Keratinocyte (primary cell): ENCODE data around the gene CCNK. TPM values are rescaled to one million over a fixed set of nuclear protein-coding genes. Genes with fewer than 3 reads are reported as not detected.

Source experiments
- DNase-seq: peaks from one replicate; pipeline ENCODE4 v3.0.0-alpha.2; 2011; ENCODE audit warnings: low read depth, missing footprints, low spot score
- FAIRE-seq: peaks from 2 replicates; lab custom pipeline; 2011; peaks lifted over from hg19 to GRCh38; lab: Jason Lieb, UNC
- H2AFZ ChIP-seq: 2 replicates; pipeline ENCODE4 v1.6.0; 2012; ENCODE audit warnings: low read length, control low read depth, inconsistent platforms; ENCODE audit not compliant: control insufficient read depth
- H3K27ac ChIP-seq: 2 replicates; pipeline ENCODE4 v1.5.1; 2011; ENCODE audit warnings: low read length; ENCODE audit not compliant: control insufficient read depth, insufficient read depth
- H3K27me3 ChIP-seq: 3 replicates; pipeline ENCODE4 v1.6.0; 2011; ENCODE audit warnings: low read length; ENCODE audit not compliant: control insufficient read depth, insufficient read depth; ENCODE audit errors: extremely low read depth
- H3K36me3 ChIP-seq, 2 experiments: 2 replicates in 1 of 2; 3 replicates in 1 of 2; pipeline ENCODE4 v1.5.1; 2011; ENCODE audit warnings: low read length in 2 of 2, mild to moderate bottlenecking in 1 of 2; ENCODE audit not compliant: control insufficient read depth in 2 of 2, insufficient read depth in 2 of 2; ENCODE audit errors: extremely low read depth in 1 of 2
- H3K4me1 ChIP-seq: 3 replicates; pipeline ENCODE4 v1.5.1; 2011; ENCODE audit warnings: low read length; ENCODE audit not compliant: control insufficient read depth, insufficient read depth; ENCODE audit errors: extremely low read depth
- H3K4me2 ChIP-seq: 3 replicates; pipeline ENCODE4 v1.6.0; 2011; ENCODE audit warnings: low read depth, low read length; ENCODE audit not compliant: control insufficient read depth, insufficient read depth; ENCODE audit errors: extremely low read depth
- H3K4me3 ChIP-seq, 3 experiments: fragments of 200-600 bp in 1 of 3; sonication (generic) in 1 of 3; 2 replicates in 2 of 3; 3 replicates in 1 of 3; pipeline ENCODE4 v1.5.1; 2011 to 2016; ENCODE audit warnings: low read length in 3 of 3, mild to moderate bottlenecking in 3 of 3, control low read depth in 2 of 3, inconsistent platforms in 1 of 3, low read depth in 1 of 3, mixed read lengths in 1 of 3, mixed run types in 1 of 3, moderate library complexity in 1 of 3; ENCODE audit not compliant: control insufficient read depth in 2 of 3, insufficient read depth in 2 of 3; ENCODE audit errors: extremely low read depth in 1 of 3
- H3K79me2 ChIP-seq: 2 replicates; pipeline ENCODE4 v1.6.0; 2012; ENCODE audit warnings: low read length; ENCODE audit not compliant: control insufficient read depth, insufficient read depth
- H3K9ac ChIP-seq: 3 replicates; pipeline ENCODE4 v1.6.0; 2011; ENCODE audit warnings: low read length; ENCODE audit not compliant: control insufficient read depth, insufficient read depth; ENCODE audit errors: extremely low read depth
- H3K9me1 ChIP-seq: 3 replicates; pipeline ENCODE4 v1.6.0; 2011; ENCODE audit warnings: low read length; ENCODE audit not compliant: control insufficient read depth, insufficient read depth; ENCODE audit errors: extremely low read depth
- H3K9me3 ChIP-seq: 2 replicates; pipeline ENCODE4 v1.5.1; 2012; ENCODE audit warnings: low read depth, low read length; ENCODE audit not compliant: control insufficient read depth
- H4K20me1 ChIP-seq: 3 replicates; pipeline ENCODE4 v1.6.0; 2011; ENCODE audit warnings: low read length; ENCODE audit not compliant: control insufficient read depth, insufficient read depth; ENCODE audit errors: extremely low read depth
- CTCF ChIP-seq, 3 experiments: IDR thresholded peaks in 1 of 3; conservative IDR thresholded peaks in 1 of 3; optimal IDR thresholded peaks in 1 of 3; 2 replicates in 2 of 3; 3 replicates in 1 of 3; pipeline versions ENCODE3 to v1.5.1; 2011; ENCODE audit warnings: low read length in 3 of 3, mild to moderate bottlenecking in 3 of 3, moderate library complexity in 2 of 3, control low read depth in 1 of 3, inconsistent platforms in 1 of 3; ENCODE audit not compliant: insufficient read depth in 2 of 3; ENCODE audit errors: extremely low read depth in 1 of 3
- EZH2 ChIP-seq: IDR thresholded peaks from one replicate; pipeline ENCODE4 v1.6.1; 2012; ENCODE audit warnings: inconsistent platforms, mild to moderate bottlenecking, low read length, moderate library complexity
- dilution Hi-C: fragments of 300-500 bp; cut with MboI; formaldehyde crosslinking; loops from one replicate; pipeline ENCODE4 v1.7.0; 2020; ENCODE audit warnings: low sequenced_read_pairs; ENCODE audit not compliant: extremely low pct_ligation_motif_present
- polyA plus RNA-seq, 5 experiments: library from polyadenylated mRNA; depleted of rRNA in 3 of 5; stranded (reverse) in 3 of 5; stranded (forward) in 1 of 5; unstranded in 1 of 5; fragments of >200 nt; gene quantifications; 1 replicate in 1 of 5; 2 replicates in 3 of 5; 3 replicates in 1 of 5; pipeline versions ENCODE4 v1.2.1 to v1.2.3, GENCODE V29; 2011 to 2012; ENCODE audit warnings: missing spikeins in 2 of 5, low read depth in 1 of 5, low replicate concordance in 1 of 5

Gene CCNK
- polyA plus RNA-seq, 1 donor (not counting 4 experiments of a cell fraction or from before 2014, with no cell fraction given), result 12.8 TPM

- no peaks in the 10 kb centered on the region for H3K9me3 ChIP-seq
- H2AFZ ChIP-seq, result no peak overlapping the region
- H3K27me3 ChIP-seq, result no peaks in the 10 kb centered on the region
- no peak for FAIRE-seq
- dilution Hi-C loops, result no loop called here
- H3K4me2 ChIP-seq, result no peak overlapping the region
- no peak for DNase-seq
- H4K20me1 ChIP-seq, result peaks cover 5% of the 10 kb centered on the region
- H3K9me1 ChIP-seq, result no peaks in the 10 kb centered on the region
- no peak overlapping the region for H3K9ac ChIP-seq
- peaks cover 26% of the 10 kb centered on the region for H3K79me2 ChIP-seq
- no peak overlapping the region for H3K27ac ChIP-seq
- H3K36me3 ChIP-seq, result peaks cover 0 to 2% of the 10 kb centered on the region in 2 experiments
- H3K4me1 ChIP-seq, result peaks cover 4% of the 10 kb centered on the region
- H3K4me3 ChIP-seq, result no peak overlapping the region
- TF ChIP-seq CTCF (optimal IDR thresholded peaks at IDR 0.05 in 1 of 3, IDR thresholded peaks at IDR 0.05 in 1 of 3, conservative IDR thresholded peaks at IDR 0.05 in 1 of 3; ENCODE audit: extremely low read depth in 1 of 3, insufficient read depth in 2 of 3, low read length in 3 of 3), result no peak
- no peak for TF ChIP-seq EZH2
Observed at GRCh38 chr14:99523704-99524055, 42.5 kb downstream of the CCNK start.

GRCh38 chr14:99524091-99524661, 43.0 kb downstream of the CCNK start:
- TF ChIP-seq EZH2, result no peak
- TF ChIP-seq CTCF (optimal IDR thresholded peaks at IDR 0.05 in 1 of 3, IDR thresholded peaks at IDR 0.05 in 1 of 3, conservative IDR thresholded peaks at IDR 0.05 in 1 of 3; ENCODE audit: extremely low read depth in 1 of 3, insufficient read depth in 2 of 3, low read length in 3 of 3), result no peak
- Histone ChIP-seq H3K4me3 (no peak overlapping the region), H3K4me1 (peaks cover 4% of the 10 kb centered on the region), H3K9me1 (no peaks in the 10 kb centered on the region), H4K20me1 (peaks cover 5% of the 10 kb centered on the region), H3K9ac (no peak overlapping the region), H3K36me3 (peaks cover 0 to 2% of the 10 kb centered on the region in 2 experiments), H2AFZ (no peak overlapping the region), H3K9me3 (no peaks in the 10 kb centered on the region), H3K27me3 (no peaks in the 10 kb centered on the region), H3K79me2 (peaks cover 28% of the 10 kb centered on the region), H3K4me2 (no peak overlapping the region), H3K27ac (no peak overlapping the region)
- FAIRE-seq, result no peak
- dilution Hi-C loops, result no loop called here
- DNase-seq, result no peak
